ENCODE results near the gene MT1HL1. TPM values are rescaled to one million over a fixed set of nuclear protein-coding genes. Genes with fewer than 3 reads are reported as not detected.

MT1HL1 gene
- total RNA-seq, 1 experiment from 2014 or later = not detected

DNA sequence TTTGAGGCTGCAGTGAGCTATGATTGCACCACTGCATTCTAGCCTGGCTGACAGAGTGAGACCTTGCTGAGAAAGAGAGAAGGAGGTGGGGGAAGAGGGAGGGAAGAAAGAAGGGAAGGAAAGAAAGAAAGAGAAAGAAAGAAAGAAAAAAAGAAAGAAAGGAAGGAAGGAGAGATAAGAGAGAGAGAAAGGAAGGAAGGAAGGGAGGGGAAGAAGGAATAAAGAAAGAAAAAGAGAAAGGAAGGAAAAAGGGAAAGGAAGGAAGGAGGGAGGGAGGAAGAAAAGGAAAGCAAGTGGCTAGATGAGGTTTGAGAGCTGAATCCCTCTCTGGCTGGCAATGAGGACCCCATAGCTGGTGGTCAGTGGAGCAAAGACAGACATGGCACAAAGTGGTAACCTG is 20.4 kb downstream of the MT1HL1 start:
- intact Hi-C loops (cut with micrococcal nuclease) = no loop called here
- Histone ChIP-seq H3K27me3 (ENCODE audit: insufficient read depth, low read length) (0 out of 2 replicates have a peak, but pooled peaks cover 6% of the 10 kb centered on the region), H3K79me2 (ENCODE audit: insufficient read depth, low read length) (no peaks in the 10 kb centered on the region), H3K4me2 (ENCODE audit: low read length) (no peak overlapping the region), H3K9me3 (ENCODE audit: control insufficient read depth in 1 of 2, insufficient read depth in 1 of 2, low read depth in 1 of 2, low read length in 2 of 2) (no peaks in the 10 kb centered on the region), H3K4me3 (replicated peaks in 1 of 2; ENCODE audit: low read depth in 1 of 2, low read length in 2 of 2) (no peak overlapping the region), H3K4me1 (ENCODE audit: control insufficient read depth in 1 of 2, insufficient read depth in 2 of 2, low read length in 2 of 2) (no peaks in the 10 kb centered on the region), H3K9ac (ENCODE audit: low read length) (no peak overlapping the region), H4K20me1 (ENCODE audit: insufficient read depth) (no peaks in the 10 kb centered on the region), H2AFZ (ENCODE audit: low read depth, low read length, poor library complexity, severe bottlenecking) (no peak overlapping the region), H3K36me3 (ENCODE audit: control insufficient read depth in 1 of 2, insufficient read depth in 2 of 2, low read length in 2 of 2) (no peaks in the 10 kb centered on the region), H3K9me2 (ENCODE audit: insufficient read depth) (no peaks in the 10 kb centered on the region), H3K27ac (ENCODE audit: low read depth, low read length) (no peak overlapping the region)
- CTCF ChIA-PET = no interaction called here
- POLR2A ChIA-PET = no interaction called here
- BruUV-seq (replicated peaks) = no TSS peak
- DNase-seq (ENCODE audit: low read depth, low spot score) = no peak
- no peak for ATAC-seq
- TF ChIP-seq POLR2AphosphoS5 (IDR thresholded peaks at IDR 0.05; ENCODE audit: low read depth, low read length) (no peak), ELF1 (IDR thresholded peaks at IDR 0.05; ENCODE audit: borderline replicate concordance, low read depth) (no peak), SP1 (IDR thresholded peaks at IDR 0.05; ENCODE audit: low read depth) (no peak)
- TF ChIP-seq, protein P1, sequence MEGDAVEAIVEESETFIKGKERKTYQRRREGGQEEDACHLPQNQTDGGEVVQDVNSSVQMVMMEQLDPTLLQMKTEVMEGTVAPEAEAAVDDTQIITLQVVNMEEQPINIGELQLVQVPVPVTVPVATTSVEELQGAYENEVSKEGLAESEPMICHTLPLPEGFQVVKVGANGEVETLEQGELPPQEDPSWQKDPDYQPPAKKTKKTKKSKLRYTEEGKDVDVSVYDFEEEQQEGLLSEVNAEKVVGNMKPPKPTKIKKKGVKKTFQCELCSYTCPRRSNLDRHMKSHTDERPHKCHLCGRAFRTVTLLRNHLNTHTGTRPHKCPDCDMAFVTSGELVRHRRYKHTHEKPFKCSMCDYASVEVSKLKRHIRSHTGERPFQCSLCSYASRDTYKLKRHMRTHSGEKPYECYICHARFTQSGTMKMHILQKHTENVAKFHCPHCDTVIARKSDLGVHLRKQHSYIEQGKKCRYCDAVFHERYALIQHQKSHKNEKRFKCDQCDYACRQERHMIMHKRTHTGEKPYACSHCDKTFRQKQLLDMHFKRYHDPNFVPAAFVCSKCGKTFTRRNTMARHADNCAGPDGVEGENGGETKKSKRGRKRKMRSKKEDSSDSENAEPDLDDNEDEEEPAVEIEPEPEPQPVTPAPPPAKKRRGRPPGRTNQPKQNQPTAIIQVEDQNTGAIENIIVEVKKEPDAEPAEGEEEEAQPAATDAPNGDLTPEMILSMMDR (IDR thresholded peaks at IDR 0.05 in 2 of 3, conservative IDR thresholded peaks at IDR 0.05 in 1 of 3; ENCODE audit: borderline replicate concordance in 1 of 3, insufficient read depth in 1 of 3, low read depth in 2 of 3, low read length in 2 of 3) = no peak
- TF ChIP-seq, protein P2, sequence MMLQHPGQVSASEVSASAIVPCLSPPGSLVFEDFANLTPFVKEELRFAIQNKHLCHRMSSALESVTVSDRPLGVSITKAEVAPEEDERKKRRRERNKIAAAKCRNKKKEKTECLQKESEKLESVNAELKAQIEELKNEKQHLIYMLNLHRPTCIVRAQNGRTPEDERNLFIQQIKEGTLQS (IDR thresholded peaks at IDR 0.05) = no peak
- TF ChIP-seq, protein P3, sequence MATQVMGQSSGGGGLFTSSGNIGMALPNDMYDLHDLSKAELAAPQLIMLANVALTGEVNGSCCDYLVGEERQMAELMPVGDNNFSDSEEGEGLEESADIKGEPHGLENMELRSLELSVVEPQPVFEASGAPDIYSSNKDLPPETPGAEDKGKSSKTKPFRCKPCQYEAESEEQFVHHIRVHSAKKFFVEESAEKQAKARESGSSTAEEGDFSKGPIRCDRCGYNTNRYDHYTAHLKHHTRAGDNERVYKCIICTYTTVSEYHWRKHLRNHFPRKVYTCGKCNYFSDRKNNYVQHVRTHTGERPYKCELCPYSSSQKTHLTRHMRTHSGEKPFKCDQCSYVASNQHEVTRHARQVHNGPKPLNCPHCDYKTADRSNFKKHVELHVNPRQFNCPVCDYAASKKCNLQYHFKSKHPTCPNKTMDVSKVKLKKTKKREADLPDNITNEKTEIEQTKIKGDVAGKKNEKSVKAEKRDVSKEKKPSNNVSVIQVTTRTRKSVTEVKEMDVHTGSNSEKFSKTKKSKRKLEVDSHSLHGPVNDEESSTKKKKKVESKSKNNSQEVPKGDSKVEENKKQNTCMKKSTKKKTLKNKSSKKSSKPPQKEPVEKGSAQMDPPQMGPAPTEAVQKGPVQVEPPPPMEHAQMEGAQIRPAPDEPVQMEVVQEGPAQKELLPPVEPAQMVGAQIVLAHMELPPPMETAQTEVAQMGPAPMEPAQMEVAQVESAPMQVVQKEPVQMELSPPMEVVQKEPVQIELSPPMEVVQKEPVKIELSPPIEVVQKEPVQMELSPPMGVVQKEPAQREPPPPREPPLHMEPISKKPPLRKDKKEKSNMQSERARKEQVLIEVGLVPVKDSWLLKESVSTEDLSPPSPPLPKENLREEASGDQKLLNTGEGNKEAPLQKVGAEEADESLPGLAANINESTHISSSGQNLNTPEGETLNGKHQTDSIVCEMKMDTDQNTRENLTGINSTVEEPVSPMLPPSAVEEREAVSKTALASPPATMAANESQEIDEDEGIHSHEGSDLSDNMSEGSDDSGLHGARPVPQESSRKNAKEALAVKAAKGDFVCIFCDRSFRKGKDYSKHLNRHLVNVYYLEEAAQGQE (IDR thresholded peaks at IDR 0.05; ENCODE audit: low read depth) = no peak
- TF ChIP-seq, protein P4, sequence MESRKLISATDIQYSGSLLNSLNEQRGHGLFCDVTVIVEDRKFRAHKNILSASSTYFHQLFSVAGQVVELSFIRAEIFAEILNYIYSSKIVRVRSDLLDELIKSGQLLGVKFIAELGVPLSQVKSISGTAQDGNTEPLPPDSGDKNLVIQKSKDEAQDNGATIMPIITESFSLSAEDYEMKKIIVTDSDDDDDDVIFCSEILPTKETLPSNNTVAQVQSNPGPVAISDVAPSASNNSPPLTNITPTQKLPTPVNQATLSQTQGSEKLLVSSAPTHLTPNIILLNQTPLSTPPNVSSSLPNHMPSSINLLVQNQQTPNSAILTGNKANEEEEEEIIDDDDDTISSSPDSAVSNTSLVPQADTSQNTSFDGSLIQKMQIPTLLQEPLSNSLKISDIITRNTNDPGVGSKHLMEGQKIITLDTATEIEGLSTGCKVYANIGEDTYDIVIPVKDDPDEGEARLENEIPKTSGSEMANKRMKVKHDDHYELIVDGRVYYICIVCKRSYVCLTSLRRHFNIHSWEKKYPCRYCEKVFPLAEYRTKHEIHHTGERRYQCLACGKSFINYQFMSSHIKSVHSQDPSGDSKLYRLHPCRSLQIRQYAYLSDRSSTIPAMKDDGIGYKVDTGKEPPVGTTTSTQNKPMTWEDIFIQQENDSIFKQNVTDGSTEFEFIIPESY (IDR thresholded peaks at IDR 0.05; ENCODE audit: extremely low read depth, insufficient replicate concordance, low read length) = no peak
- RAD21 ChIA-PET (ENCODE audit: low non-redundant PET in 1 of 2, low total read pairs in 2 of 2, uncharacterized antibody in 2 of 2, unreplicated experiment in 2 of 2) = no interaction called here
